Measurements from ENCODE around the gene TMEM35A.
"Not testable (repeated sequence)": the region's sequence is repeated elsewhere in the genome, so short reads cannot be mapped to it uniquely, and the experiment has no call there.

Gene TMEM35A

GRCh38 chrX:101078716-101079598, at the start of gene TMEM35A:
Gene TMEM35A, plus strand, starts transcription at chrX:101078879. Its CDS starts 124 bp downstream, at chrX:101079003.
- no peak for DNase-seq

GRCh38 chrX:101029665-101030064, 49.0 kb upstream of the TMEM35A start:
- DNase-seq, result no peak

DNA sequence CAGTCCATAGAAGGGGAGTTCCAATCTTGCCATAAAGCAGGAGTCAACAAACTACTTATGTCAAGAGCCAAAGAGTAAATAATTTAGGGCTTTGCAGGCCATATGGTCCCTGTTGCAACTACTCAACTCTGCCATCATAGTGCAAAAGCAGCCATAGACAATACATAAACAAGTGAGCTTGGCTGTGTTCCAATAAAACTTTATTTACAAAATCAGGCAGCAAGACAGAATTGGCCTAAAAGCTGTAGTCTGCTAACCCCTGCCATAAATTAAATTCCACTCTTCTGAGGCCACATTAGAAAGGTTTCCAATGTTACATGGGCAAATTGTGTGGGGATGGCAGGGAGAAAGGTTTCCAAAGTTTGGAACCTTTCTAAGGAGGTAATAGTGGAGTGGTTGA, 41.4 kb upstream of the TMEM35A start:
- no peak for DNase-seq

DNA sequence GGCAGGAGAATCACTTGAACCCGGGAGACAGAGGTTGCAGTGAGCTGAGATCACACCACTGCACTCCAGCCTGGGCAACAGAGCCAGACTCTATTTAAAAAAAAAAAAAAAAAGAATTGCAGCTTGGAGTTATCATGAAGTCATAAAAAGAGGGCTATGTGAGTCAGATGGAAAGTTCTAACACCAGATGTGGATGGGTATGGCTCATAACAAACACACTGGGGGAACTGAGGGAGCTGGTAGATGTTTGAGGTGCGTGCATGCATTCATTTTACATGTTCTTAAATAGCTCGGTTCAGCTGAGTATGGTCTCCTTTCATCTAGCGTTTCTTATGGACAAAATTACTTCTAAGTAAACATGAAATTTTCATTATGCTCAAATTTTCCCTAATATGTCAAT, 38.5 kb upstream of the TMEM35A start:
- DNase-seq, result no peak

DNA sequence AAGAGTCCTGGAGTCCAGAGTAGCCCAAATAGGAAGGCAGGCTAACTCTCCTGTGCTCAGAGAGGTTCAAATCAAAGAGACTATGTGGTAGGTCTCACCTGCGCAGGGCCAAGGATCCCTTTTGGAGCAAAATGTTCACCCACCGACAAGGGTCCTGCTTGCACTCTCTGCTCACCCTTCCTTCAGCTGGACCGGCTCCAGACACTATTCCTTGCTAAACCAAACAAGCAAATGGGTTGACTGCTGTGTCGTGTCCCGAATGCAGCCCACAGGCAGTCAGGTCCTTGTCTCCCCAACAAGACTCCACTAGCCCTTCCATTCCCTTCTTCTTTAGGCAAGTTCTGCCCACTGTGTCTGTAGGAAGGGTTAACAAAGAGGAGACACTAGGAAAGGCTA, 27.5 kb upstream of the TMEM35A start:
- no peak for DNase-seq

- peak; percentile 36 for DNase-seq
Observed at GRCh38 chrX:101051549-101052302, 27.0 kb upstream of the TMEM35A start, which contains the start of gene TRMT2B. Gene TRMT2B, minus strand, starts transcription at chrX:101052111. Its CDS starts 9,822 bp downstream, at chrX:101042289.

- DNase-seq, result not testable (repeated sequence)
Observed at GRCh38 chrX:101056551-101056950, 22.1 kb upstream of the TMEM35A start.

- DNase-seq, result no peak
Observed at GRCh38 chrX:101057093-101057714, 21.5 kb upstream of the TMEM35A start.

DNA sequence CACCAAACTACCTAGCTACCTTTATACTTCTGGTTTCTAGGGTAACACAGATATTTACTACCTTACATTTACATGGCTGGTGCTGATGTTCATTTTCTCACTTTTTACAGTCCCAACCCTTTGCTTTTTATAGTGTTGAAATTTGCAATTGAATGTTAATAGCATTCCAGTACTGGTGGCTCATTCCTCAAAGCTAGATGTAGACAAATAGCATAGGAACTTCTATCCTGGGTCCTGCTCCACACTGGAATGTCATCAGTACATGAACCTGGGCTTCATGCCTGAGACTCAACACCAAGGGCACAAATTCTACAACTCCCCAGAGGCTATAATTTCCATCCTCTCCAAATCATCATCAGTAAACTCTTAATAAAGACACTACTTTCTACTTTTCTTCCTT, 16.5 kb upstream of the TMEM35A start:
- DNase-seq, result no peak

GRCh38 chrX:101071582-101071981, 7.1 kb upstream of the TMEM35A start:
- no peak for DNase-seq

GRCh38 chrX:101079736-101080270, 1.1 kb downstream of the TMEM35A start:
- no peak for DNase-seq

GRCh38 chrX:101080326-101081124, 1.8 kb downstream of the TMEM35A start:
- DNase-seq, result no peak

DNA sequence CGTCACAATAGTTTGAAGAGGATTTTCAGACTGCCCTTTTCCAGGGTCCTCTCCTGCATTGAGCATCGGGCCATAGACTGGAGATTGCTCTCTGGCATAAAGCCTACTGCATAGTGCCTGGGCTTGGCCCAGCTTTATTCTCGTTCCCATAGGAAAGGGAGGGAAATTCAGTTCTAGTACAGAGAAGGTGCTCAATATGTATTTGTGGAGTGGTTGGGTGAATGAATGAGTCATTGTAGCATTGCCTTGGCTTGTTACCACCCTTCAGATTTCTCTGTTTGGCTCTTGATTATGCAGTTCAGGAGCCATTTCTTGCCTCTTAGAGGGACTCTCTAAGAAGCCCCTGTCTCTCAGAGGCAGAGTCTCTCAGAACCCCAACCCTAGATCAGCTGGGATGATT, 2.6 kb downstream of the TMEM35A start:
- DNase-seq, result no peak

DNA sequence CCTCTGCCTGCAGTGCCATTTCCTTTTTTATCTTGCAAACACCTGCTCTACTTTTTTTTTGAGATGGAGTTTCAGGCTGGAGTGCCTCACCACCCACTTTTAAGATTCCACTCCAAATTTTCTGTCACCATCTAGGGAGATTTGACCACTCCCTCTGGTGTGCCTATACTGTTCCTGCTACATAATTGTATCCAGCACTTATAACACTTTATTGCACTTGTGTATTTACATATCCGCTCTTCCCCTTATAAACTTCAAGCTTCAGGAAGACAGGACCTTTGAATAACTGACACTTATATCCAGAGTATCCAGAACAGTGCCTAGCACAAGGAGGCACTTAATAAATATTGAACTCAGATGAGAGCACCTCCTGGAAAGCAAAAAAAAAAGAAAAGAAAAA, 13.1 kb downstream of the TMEM35A start:
- no peak for DNase-seq

DNA sequence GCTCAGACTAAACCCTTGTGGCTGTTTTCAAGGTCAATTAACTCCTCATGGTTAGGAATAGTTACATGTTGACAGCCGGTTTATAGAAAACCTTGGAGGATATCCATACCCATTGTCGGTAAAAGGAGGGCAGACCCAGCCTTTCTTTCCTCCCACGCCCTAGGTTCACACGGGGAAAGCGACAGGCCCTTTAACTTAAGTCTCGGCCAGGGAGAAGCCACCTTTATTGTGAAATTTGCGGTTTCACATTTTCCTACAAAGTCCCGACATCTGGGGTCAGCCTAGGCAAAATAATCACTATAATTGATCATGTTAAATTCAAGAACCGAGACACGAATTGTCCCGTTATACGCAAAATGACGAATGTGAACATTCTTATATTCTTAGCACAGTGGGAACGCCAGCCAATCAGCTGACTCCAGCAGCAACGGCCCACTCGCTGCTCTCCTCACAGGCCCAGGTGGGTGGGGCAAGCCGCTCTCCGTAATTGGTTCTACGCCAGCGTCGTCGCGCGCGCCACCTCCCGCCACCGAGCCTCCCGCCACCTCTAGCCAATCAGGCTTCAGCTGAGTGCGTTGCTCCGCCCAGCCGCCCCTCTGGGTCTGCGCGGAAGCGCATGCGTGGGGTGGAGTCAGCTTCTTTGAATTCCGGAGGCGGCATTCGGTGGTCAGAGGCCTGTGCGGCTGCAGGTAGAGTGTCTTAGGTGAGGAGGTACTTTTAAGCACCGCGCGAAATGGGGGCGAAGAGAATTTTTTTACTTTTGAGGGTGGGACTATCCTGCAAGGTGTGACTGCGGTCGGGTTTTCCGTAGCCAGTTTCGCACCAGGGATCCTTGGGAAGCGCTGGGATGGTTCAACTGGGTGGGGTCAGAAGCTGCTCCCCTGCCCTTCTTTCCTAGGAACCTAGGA, 19.1 kb downstream of the TMEM35A start, which contains the start of gene CENPI:
CENPI (plus strand) TSS at position 659 of the 908 bp plus-strand sequence. CDS start 2,867 bp downstream, outside the sequence.
- peak; percentile 42 for DNase-seq

GRCh38 chrX:101108284-101108683, 29.6 kb downstream of the TMEM35A start:
- no peak for DNase-seq

GRCh38 chrX:101117701-101118100, 39.0 kb downstream of the TMEM35A start:
- DNase-seq, result no peak

- DNase-seq, result no peak
Observed at GRCh38 chrX:101136235-101136634, 57.6 kb downstream of the TMEM35A start.

Measured in NCI-H2029 treated with DMSO at 0.1 percent for 48 hours (cell line).